Gastrocnemius medialis (tissue), 4 donors: Measurements from ENCODE around the gene SIPA1. TPM values are rescaled to one million over a fixed set of nuclear protein-coding genes. Genes with fewer than 3 reads are reported as not detected.

Source experiments
- ATAC-seq, 2 donors: fragments of 150-250 bp; one replicate each; pipeline ENCODE4 v1.9.1; 2016
- DNase-seq, 2 donors: peaks; one replicate each; pipeline ENCODE4 v3.0.0-alpha.2; 2019
- H3K27ac ChIP-seq, 4 donors: fragments of 200-600 bp; sonication (generic); 1 replicate in 1 of 4; 2 replicates in 3 of 4; pipeline ENCODE4 v1.5.1; 2016 to 2018; ENCODE audit warnings: mild to moderate bottlenecking in 2 of 4, moderate library complexity in 1 of 4
- H3K27me3 ChIP-seq, 3 donors: fragments of 200-600 bp; sonication (generic) in 2 of 3; 1 replicate in 1 of 3; 2 replicates in 2 of 3; pipeline versions ENCODE4 v1.5.1 to v1.6.0; 2016 to 2019; ENCODE audit warnings: mild to moderate bottlenecking in 1 of 3, moderate library complexity in 1 of 3
- H3K36me3 ChIP-seq, 2 donors: fragments of 200-600 bp; sonication (generic) in 1 of 2; one replicate each; pipeline ENCODE4 v1.5.1; 2017 to 2018
- H3K4me1 ChIP-seq, 2 donors: fragments of 200-600 bp; sonication (generic) in 1 of 2; one replicate each; pipeline ENCODE4 v1.5.1; 2016 to 2017; ENCODE audit warnings: mild to moderate bottlenecking in 2 of 2
- H3K4me3 ChIP-seq, 4 donors: fragments of 200-600 bp; sonication (generic) in 3 of 4; 1 replicate in 1 of 4; 2 replicates in 3 of 4; pipeline ENCODE4 v1.5.1; 2016 to 2019; ENCODE audit warnings: mild to moderate bottlenecking in 2 of 4
- H3K9me3 ChIP-seq, 3 donors: fragments of 200-600 bp; sonication (generic) in 2 of 3; 1 replicate in 1 of 3; 2 replicates in 2 of 3; pipeline ENCODE4 v1.5.1; 2016 to 2019
- POLR2A ChIP-seq, 2 donors: fragments of 450-650 bp; IDR thresholded peaks; one replicate each; pipeline ENCODE4 v1.6.1; 2017; ENCODE audit warnings: antibody characterized with exemption in 2 of 2, mild to moderate bottlenecking in 2 of 2, moderate library complexity in 2 of 2
- in situ Hi-C, 4 donors: fragments of 200-750 bp; cut with MboI; loops; one replicate each; pipeline versions ENCODE4 v1.15.0 to v1.8.0; 2017; ENCODE audit warnings: low sequenced_read_pairs in 4 of 4
- intact Hi-C: fragments of 100-400 bp; cut with DNase I; formaldehyde crosslinking; loops from one replicate; pipeline ENCODE4 v1.15.1; 2023; ENCODE audit warnings: low total_unique reads
- total RNA-seq, 4 donors: library from RNA; depleted of rRNA; stranded (reverse); fragments of >200 nt; gene quantifications; one replicate each; pipeline versions ENCODE4 v1.1.0 to v1.2.3, GENCODE V29; 2016
- TF ChIP-seq, protein P1 (sequence below), 5 experiments: fragments of 450-650 bp in 3 of 5; fragments of 200-600 bp in 2 of 5; sonication (generic) in 2 of 5; IDR thresholded peaks in 4 of 5; conservative IDR thresholded peaks in 1 of 5; 1 replicate in 4 of 5; 2 replicates in 1 of 5; pipeline ENCODE4 v1.5.1; 2016 to 2019; ENCODE audit warnings: antibody characterized with exemption in 5 of 5, mild to moderate bottlenecking in 3 of 5, moderate library complexity in 3 of 5

SIPA1 gene
- total RNA-seq, 4 donors from 2014 or later = 6.7 to 10.9 (median 10.0) TPM

DNA sequence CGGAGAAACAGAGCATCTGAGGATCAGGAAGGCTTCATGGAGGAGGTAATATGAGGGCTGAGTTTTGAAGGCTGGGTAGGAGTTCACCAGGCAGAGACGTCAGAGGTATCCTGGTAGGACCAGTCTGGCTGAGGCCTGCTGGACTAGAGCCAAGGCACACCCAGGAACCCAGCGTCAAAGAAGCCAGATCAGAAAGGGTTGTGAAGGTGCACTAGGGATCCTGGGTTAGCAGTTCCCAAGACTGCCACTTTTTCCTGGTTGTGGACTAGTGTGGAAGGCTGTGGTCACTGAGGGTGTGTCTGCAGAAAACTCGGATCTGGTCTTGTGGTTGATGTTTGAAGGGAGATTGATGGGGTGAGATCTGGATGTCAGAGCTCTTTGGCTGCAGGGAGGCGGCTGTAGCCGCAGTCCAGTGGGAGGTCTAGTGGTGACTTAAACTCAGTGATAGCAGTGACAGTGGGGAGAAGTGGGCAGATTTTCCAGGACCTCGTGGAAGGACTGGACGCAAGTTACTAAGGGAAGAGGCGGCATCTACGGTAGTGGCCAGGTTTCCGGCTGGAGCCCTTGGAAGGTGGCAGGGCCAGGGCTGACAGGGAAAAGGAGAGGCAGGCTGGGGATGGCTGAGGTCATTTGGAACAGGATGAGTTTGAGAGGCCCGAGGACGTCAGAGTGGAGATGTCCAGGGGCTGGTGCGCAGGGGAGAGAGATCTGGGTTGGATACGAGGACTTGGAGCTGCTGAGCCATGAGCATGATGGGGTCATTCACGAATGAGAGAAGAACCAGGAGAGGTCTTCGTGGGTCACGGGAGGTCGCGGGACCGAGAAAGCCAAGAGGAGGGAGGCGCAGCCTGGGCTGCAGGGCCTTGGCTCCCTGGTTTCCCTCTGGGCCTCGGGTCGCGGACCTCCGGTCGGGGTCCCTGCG lies 13.9 kb downstream of the SIPA1 start:
- DNase-seq = no peak
- intact Hi-C loops (loop anchor here (2.0 kb wide), 1 partner anchor 37 kb away; the partner anchor contains the start of genes MAP3K11 and PCNX3), in situ Hi-C loops (no loop called here)
- peaks cover 20 to 28% of the 10 kb centered on the region in 2 donors for H3K4me1 ChIP-seq
- H3K36me3 ChIP-seq = peaks cover 0 to 34% of the 10 kb centered on the region in 2 donors
- H3K27ac ChIP-seq = peak overlapping the region; percentile 91 to 96 (median 94)
- peak; percentile 6 to 14 for ATAC-seq
- TF ChIP-seq, protein P1, sequence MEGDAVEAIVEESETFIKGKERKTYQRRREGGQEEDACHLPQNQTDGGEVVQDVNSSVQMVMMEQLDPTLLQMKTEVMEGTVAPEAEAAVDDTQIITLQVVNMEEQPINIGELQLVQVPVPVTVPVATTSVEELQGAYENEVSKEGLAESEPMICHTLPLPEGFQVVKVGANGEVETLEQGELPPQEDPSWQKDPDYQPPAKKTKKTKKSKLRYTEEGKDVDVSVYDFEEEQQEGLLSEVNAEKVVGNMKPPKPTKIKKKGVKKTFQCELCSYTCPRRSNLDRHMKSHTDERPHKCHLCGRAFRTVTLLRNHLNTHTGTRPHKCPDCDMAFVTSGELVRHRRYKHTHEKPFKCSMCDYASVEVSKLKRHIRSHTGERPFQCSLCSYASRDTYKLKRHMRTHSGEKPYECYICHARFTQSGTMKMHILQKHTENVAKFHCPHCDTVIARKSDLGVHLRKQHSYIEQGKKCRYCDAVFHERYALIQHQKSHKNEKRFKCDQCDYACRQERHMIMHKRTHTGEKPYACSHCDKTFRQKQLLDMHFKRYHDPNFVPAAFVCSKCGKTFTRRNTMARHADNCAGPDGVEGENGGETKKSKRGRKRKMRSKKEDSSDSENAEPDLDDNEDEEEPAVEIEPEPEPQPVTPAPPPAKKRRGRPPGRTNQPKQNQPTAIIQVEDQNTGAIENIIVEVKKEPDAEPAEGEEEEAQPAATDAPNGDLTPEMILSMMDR (IDR thresholded peaks at IDR 0.05 in 4 of 5, conservative IDR thresholded peaks at IDR 0.05 in 1 of 5) = no peak
- TF ChIP-seq POLR2A (IDR thresholded peaks at IDR 0.05) = no peak
- H3K4me3 ChIP-seq = peak overlapping the region; percentile 61 to 77 (median 70)
- peaks cover 0 to 5% (median 0%) of the 10 kb centered on the region in 3 donors for H3K27me3 ChIP-seq
- no peaks in the 10 kb centered on the region for H3K9me3 ChIP-seq

DNA sequence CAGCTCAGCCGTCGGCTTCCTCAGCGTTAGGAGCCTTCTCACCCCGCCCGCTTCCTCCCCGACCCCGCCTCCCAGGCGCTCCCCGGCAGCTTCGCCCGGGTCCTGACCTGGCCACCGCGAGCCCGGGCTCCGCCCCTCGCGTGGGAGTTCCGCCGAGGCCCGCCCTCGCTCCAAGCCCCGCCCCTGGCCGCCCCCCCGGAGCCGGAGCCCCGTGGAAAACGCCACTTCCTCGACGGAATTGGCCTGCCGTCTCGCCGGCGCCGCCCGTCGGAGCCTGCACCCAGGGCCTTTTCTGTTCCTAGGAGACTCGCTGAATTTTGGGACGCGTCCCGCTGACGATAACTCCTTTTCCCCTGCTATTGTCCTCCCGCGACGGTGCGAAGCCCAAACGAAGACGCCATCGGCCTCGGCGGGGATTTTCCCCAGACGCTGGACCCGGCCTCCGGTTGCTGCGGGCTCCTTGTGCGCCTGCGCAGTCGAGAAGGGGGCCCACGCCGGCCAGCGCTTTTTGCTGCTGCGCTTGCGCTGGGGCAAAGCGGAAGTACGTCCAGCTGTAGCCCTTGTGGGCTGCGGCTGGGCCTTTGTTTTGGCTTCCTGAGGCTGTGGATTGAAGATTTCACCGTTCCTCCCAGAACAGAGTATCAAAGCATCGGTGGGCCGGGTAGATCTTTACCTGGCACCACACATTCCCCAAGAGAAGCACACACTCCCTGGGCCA lies 14.8 kb downstream of the SIPA1 start:
- no peaks in the 10 kb centered on the region for H3K27me3 ChIP-seq
- DNase-seq (peak; percentile 78 to 87), ATAC-seq (peak; percentile 88 to 90)
- peaks cover 20 to 28% of the 10 kb centered on the region in 2 donors for H3K4me1 ChIP-seq
- in situ Hi-C loops (no loop called here), intact Hi-C loops (loop anchor here (1.0 to 2.0 kb wide), 2 partner anchors 10 to 38 kb away; partner anchors contain the start of genes MAP3K11, PCNX3 and RELA)
- H3K9me3 ChIP-seq = no peaks in the 10 kb centered on the region
- peak; percentile 44 to 46 for TF ChIP-seq POLR2A (IDR thresholded peaks at IDR 0.05)
- TF ChIP-seq, protein P1 (IDR thresholded peaks at IDR 0.05 in 4 of 5, conservative IDR thresholded peaks at IDR 0.05 in 1 of 5) = no peak
- peak overlapping the region; percentile 61 to 77 (median 70) for H3K4me3 ChIP-seq
- H3K27ac ChIP-seq = peak overlapping the region; percentile 91 to 96 (median 94)
- peaks cover 0 to 42% of the 10 kb centered on the region in 2 donors for H3K36me3 ChIP-seq

DNA sequence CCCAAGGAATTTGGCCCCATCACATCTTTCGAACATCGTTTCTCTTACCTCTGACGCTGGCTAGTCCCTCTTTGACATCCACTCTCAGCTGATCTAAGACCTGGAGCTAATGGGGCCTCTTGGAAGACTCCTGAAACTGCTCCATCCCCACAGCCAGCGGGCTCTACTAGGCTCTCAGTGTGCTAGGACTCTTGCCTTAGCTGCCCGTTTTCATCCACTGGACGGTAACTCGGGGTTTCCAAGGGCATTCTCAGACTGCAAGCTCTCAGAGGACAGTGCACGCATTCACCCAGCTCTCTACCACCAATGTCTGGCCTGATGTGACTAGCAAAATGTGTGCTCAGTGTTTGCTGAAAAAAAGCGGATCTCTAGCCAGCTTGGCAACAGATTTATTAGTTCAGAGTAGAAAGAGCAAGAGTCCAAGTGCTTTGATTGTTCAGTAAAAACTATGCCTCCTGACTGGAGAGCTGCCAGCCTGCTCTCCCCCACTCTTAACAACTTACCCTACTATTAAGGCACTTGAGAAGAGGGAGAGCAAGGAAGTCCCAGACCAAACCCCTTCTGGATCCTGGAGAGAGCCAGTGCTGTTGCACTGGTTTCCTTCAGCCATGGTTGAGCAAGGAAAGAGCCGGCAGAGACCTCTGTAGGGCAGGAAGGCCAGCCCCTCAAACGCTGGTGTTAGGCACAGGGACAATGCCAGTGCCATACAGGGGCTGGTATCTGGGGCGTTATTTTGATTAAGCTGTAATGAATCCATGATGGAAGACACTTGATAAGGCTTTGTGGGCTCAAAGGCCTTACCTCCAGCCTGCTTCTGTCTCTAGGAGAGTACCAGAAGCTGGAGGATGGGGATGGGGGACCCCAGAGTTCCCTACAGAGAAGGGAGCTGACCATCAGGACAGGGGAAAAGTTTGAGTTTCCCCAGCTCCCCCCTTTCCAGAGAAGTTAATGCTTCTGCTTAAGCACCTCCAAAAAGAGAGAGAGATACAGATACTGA lies 15.6 kb downstream of the SIPA1 start:
- Histone ChIP-seq H3K36me3 (peaks cover 0 to 51% of the 10 kb centered on the region in 2 donors), H3K4me1 (peaks cover 20 to 28% of the 10 kb centered on the region in 2 donors), H3K9me3 (no peaks in the 10 kb centered on the region), H3K27me3 (no peaks in the 10 kb centered on the region), H3K4me3 (peak overlapping the region; percentile 61 to 77 (median 70)), H3K27ac (peak overlapping the region; percentile 91 to 96 (median 94))
- TF ChIP-seq, protein P1 (IDR thresholded peaks at IDR 0.05 in 4 of 5, conservative IDR thresholded peaks at IDR 0.05 in 1 of 5) = no peak
- no peak for TF ChIP-seq POLR2A (IDR thresholded peaks at IDR 0.05)
- no peak for DNase-seq
- intact Hi-C loops = loop anchor here (1.0 to 2.0 kb wide), 2 partner anchors 9 to 39 kb away; partner anchors contain the start of genes MAP3K11, PCNX3 and RELA
- in situ Hi-C loops = no loop called here
- ATAC-seq = no peak
